ENCODE data around the gene GCAT. TPM values are rescaled to one million over a fixed set of nuclear protein-coding genes. Genes with fewer than 3 reads are reported as not detected.

Gene GCAT
- total and polyA plus RNA-seq, 2 of the 13 experiments (the other 11 are each of a cell fraction or from before 2014, with no cell fraction given) = 28.0 to 50.3 TPM

DNA sequence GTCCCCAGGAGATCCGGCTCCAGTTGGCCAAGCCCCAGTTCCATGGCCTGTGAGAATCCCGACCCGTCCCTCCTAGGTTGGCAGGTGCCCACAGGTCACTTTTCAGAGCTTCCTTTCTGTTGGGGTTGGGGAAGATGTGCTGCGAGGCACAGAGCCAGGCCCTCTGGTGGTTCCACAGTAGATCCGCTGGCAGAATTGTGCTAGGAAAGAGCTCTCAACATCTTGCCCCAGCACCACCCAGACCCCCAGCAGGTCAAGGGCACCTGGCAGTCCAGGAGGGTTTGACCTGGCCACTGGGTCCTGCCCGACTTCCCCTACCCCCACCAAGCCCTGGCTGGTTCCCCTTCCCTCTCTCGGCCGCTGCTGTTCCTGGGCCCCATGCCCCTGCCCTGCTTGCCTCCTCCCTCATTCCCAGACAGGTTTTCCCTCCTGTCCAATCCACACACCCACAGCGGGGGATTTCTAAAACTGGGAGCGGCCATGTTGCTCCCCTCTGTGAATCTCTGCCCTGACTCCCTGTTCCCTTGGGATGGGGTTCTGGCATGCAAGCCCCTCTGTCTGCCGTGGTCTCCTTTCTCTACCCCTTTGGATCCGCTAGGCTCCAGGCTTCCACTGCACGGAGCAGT, 26.2 kb upstream of the GCAT start (continued):
- TF ChIP-seq, protein P1, sequence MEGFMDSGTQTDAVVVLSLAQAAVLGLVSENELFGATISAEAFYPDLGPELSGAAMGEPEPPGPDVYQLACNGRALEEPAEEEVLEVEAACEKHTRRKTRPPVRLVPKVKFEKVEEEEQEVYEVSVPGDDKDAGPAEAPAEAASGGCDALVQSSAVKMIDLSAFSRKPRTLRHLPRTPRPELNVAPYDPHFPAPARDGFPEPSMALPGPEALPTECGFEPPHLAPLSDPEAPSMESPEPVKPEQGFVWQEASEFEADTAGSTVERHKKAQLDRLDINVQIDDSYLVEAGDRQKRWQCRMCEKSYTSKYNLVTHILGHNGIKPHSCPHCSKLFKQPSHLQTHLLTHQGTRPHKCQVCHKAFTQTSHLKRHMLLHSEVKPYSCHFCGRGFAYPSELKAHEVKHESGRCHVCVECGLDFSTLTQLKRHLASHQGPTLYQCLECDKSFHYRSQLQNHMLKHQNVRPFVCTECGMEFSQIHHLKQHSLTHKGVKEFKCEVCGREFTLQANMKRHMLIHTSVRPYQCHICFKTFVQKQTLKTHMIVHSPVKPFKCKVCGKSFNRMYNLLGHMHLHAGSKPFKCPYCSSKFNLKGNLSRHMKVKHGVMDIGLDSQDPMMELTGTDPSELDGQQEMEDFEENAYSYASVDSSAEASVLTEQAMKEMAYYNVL (CRISPR knock-in tag; IDR thresholded peaks at IDR 0.05; ENCODE audit: borderline replicate concordance) = 0 out of 2 replicates have a peak, but pooled peaks have one; percentile 13
- TF ChIP-seq, protein P2, sequence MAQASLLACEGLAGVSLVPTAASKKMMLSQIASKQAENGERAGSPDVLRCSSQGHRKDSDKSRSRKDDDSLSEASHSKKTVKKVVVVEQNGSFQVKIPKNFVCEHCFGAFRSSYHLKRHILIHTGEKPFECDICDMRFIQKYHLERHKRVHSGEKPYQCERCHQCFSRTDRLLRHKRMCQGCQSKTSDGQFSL (CRISPR knock-in tag; IDR thresholded peaks at IDR 0.05) = no peak
- TF ChIP-seq BRCA1 (CRISPR knock-in tag; IDR thresholded peaks at IDR 0.05) (no peak), ARNT2 (CRISPR knock-in tag; IDR thresholded peaks at IDR 0.05; ENCODE audit: low read depth) (0 out of 2 replicates have a peak, but pooled peaks have one; percentile 15), ERF (CRISPR knock-in tag; IDR thresholded peaks at IDR 0.05) (no peak), HNRNPL (IDR thresholded peaks at IDR 0.05; ENCODE audit: low read depth, low read length) (peak; percentile 58; the same call in 1 of the 2 replicates), KLF15 (CRISPR knock-in tag; IDR thresholded peaks at IDR 0.05; ENCODE audit: borderline replicate concordance) (no peak), MLLT10 (CRISPR knock-in tag; IDR thresholded peaks at IDR 0.05) (no peak), TRAFD1 (CRISPR knock-in tag; IDR thresholded peaks at IDR 0.05; ENCODE audit: borderline replicate concordance) (no peak), ZNF674 (CRISPR knock-in tag; IDR thresholded peaks at IDR 0.05; ENCODE audit: low read depth) (no peak), ZNF20 (CRISPR knock-in tag; IDR thresholded peaks at IDR 0.05) (no peak), DMTF1 (CRISPR knock-in tag; IDR thresholded peaks at IDR 0.05) (no peak), NCOA1 (CRISPR knock-in tag; IDR thresholded peaks at IDR 0.05) (no peak), ZNF451 (CRISPR knock-in tag; IDR thresholded peaks at IDR 0.05) (no peak), FOXJ3 (CRISPR knock-in tag; IDR thresholded peaks at IDR 0.05; ENCODE audit: borderline replicate concordance) (no peak), ZNF101 (CRISPR knock-in tag; IDR thresholded peaks at IDR 0.05; ENCODE audit: borderline replicate concordance, low read depth) (no peak), DNMT3B (CRISPR knock-in tag; conservative IDR thresholded peaks at IDR 0.05) (no peak), SMARCC2 (IDR thresholded peaks at IDR 0.05) (no peak), ZFAT (CRISPR knock-in tag; conservative IDR thresholded peaks at IDR 0.05) (no peak)
- TF ChIP-seq, protein P3, sequence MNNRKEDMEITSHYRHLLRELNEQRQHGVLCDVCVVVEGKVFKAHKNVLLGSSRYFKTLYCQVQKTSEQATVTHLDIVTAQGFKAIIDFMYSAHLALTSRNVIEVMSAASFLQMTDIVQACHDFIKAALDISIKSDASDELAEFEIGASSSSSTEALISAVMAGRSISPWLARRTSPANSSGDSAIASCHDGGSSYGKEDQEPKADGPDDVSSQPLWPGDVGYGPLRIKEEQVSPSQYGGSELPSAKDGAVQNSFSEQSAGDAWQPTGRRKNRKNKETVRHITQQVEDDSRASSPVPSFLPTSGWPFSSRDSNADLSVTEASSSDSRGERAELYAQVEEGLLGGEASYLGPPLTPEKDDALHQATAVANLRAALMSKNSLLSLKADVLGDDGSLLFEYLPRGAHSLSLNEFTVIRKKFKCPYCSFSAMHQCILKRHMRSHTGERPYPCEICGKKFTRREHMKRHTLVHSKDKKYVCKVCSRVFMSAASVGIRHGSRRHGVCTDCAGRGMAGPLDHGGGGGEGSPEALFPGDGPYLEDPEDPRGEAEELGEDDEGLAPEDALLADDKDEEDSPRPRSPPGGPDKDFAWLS (CRISPR knock-in tag; IDR thresholded peaks at IDR 0.05; ENCODE audit: borderline replicate concordance) = no peak
- TF ChIP-seq, protein P4, sequence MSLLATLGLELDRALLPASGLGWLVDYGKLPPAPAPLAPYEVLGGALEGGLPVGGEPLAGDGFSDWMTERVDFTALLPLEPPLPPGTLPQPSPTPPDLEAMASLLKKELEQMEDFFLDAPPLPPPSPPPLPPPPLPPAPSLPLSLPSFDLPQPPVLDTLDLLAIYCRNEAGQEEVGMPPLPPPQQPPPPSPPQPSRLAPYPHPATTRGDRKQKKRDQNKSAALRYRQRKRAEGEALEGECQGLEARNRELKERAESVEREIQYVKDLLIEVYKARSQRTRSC (CRISPR knock-in tag; IDR thresholded peaks at IDR 0.05; ENCODE audit: low read depth) = no peak
